Dermis blood vessel endothelial cell (primary cell): Measurements from ENCODE around the gene SLC11A1. TPM values are rescaled to one million over a fixed set of nuclear protein-coding genes. Genes with fewer than 3 reads are reported as not detected.

Experiments used
- DNase-seq: peaks from one replicate; pipeline ENCODE4 v3.0.0; 2010
- total RNA-seq: library from RNA; depleted of rRNA; stranded (reverse); fragments of >200 nt; gene quantifications from 2 replicates; pipeline ENCODE4 v1.2.3, GENCODE V29; 2014

SLC11A1 gene
- total RNA-seq, 1 donor from 2014 or later, result under 0.01 TPM

GRCh38 chr2:218435003-218435982 lies 53.2 kb downstream of the SLC11A1 start:
- DNase-seq, result no peak

- no peak for DNase-seq
These were observed 54.9 kb downstream of the SLC11A1 start for GRCh38 chr2:218436992-218437391.

GRCh38 chr2:218437969-218438368 lies 55.9 kb downstream of the SLC11A1 start:
- DNase-seq, result no peak

- DNase-seq, result no peak
These were observed 56.5 kb downstream of the SLC11A1 start for GRCh38 chr2:218438596-218438995.

GRCh38 chr2:218444692-218445357 lies 62.8 kb downstream of the SLC11A1 start:
- no peak for DNase-seq

- DNase-seq, result no peak
These were observed 63.5 kb downstream of the SLC11A1 start for GRCh38 chr2:218445602-218446001.

Other genes starting within 250 kb of the SLC11A1 start
- not detected in 2 replicates for gene CXCR1, start 215.3 kb upstream of the SLC11A1 start, total RNA-seq
- 278 and 352 TPM in 2 replicates for gene ARPC2, start 165.1 kb upstream of the SLC11A1 start, total RNA-seq
- not detected in 2 replicates for gene GPBAR1, start 121.3 kb upstream of the SLC11A1 start, total RNA-seq
- 162 and 185 TPM in 2 replicates for gene AAMP, start 112.1 kb upstream of the SLC11A1 start, total RNA-seq
- gene PNKD, start 111.8 kb upstream of the SLC11A1 start, total RNA-seq, result 26.5 and 50.2 TPM in 2 replicates
- gene TMBIM1, start 89.8 kb upstream of the SLC11A1 start, total RNA-seq, result 134 and 157 TPM in 2 replicates
- 0.17 TPM in 1 of 2 replicates, not detected in the other for gene CATIP, start 25.4 kb upstream of the SLC11A1 start, total RNA-seq
- gene CTDSP1, start 17.6 kb downstream of the SLC11A1 start, total RNA-seq, result 103 and 110 TPM in 2 replicates
- not detected in 2 replicates for gene VIL1, start 36.9 kb downstream of the SLC11A1 start, total RNA-seq
- gene USP37, start 186.1 kb downstream of the SLC11A1 start, total RNA-seq, result 15.0 and 19.4 TPM in 2 replicates
- 56.4 and 57.3 TPM in 2 replicates for gene CNOT9, start 186.6 kb downstream of the SLC11A1 start, total RNA-seq
- gene PLCD4, start 225.6 kb downstream of the SLC11A1 start, total RNA-seq, result 1.7 and 4.7 TPM in 2 replicates